IPS-18c (cell line): ENCODE results near the gene DCLRE1B.

Source experiments
- H3K4me3 ChIP-seq: 2 replicates; pipeline ENCODE4 v1.7.0; 2013; ENCODE audit warnings: low read depth, mild to moderate bottlenecking, low read length, moderate library complexity; ENCODE audit not compliant: insufficient read depth
- H3K9me3 ChIP-seq: one replicate; pipeline ENCODE4 v1.6.1; 2013; ENCODE audit warnings: mild to moderate bottlenecking, low read length, moderate library complexity; ENCODE audit not compliant: control insufficient read depth, insufficient read depth

DCLRE1B gene

GRCh38 chr1:113879739-113880038 is 25.4 kb upstream of the DCLRE1B start:
- no peak overlapping the region for H3K4me3 ChIP-seq

DNA sequence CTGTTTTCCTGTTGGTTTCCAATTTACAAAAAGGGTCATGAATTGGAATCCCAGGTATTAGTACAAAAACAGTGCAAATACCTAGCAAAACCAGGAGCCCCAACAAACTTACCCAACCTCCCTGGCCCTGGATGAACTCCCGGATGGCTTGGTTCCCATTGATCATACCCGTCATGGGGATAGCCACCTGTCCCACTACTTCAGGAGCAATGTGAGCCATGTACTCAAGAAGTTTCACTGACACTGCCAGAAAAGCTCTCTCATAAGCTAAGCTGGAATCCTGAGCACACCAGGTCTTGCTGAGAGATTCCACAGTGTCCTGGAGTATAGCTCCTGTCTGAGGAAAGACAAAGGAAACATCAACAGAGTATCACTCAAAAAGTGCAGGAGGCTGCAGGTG is 23.5 kb upstream of the DCLRE1B start:
- no peak overlapping the region for H3K4me3 ChIP-seq
- H3K9me3 ChIP-seq: no peaks in the 10 kb centered on the region

More at GRCh38 chr1:113879739-113880038, 25.4 kb upstream of the DCLRE1B start:
- H3K9me3 ChIP-seq: no peaks in the 10 kb centered on the region

DNA sequence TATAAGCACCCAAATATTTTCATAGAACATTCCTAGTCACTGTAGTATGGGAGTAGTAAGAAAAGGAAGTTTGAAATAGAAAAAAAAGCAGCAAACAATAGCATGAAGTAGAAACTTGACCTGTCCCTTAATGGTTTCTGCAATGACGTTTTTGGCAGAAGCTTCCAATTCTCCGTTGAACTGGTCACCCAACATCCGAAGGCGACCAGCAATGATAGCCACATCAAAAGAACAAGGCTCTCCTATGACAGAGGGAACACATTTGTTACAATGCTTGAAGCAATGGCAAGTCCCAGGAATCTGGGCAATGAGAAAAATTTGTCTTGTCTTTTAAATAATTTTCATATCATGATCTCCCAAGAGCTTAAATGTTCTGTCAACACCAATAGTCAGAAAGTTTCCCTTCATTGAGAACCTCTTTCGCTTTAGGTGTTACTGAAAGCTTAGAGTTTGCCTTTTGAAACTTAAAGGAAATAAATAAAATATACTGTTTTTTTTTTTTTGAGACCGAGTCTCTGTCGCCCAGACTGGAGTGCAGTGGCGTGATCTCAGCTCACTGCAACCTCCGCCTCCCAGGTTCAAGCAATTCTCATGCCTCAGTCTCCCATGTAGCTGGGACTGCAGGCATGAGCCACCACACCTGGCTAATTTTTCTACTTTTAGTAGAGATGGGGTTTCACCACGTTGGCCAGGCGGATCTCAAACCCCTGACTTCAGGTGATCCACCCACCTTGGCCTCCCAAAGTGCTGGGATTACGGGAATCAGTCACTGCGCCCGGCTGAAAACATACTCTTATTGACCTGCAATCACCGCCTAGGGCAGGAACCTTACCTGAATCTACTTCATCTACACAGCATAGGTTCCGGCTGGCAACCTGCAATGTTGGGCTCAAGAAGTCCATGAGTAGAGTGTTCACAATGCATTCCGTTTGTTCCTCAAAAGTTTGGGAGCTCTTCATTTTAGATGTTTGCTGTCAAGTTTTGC is 18.4 kb upstream of the DCLRE1B start:
- Histone ChIP-seq H3K4me3 (no peak overlapping the region), H3K9me3 (no peaks in the 10 kb centered on the region)

DNA sequence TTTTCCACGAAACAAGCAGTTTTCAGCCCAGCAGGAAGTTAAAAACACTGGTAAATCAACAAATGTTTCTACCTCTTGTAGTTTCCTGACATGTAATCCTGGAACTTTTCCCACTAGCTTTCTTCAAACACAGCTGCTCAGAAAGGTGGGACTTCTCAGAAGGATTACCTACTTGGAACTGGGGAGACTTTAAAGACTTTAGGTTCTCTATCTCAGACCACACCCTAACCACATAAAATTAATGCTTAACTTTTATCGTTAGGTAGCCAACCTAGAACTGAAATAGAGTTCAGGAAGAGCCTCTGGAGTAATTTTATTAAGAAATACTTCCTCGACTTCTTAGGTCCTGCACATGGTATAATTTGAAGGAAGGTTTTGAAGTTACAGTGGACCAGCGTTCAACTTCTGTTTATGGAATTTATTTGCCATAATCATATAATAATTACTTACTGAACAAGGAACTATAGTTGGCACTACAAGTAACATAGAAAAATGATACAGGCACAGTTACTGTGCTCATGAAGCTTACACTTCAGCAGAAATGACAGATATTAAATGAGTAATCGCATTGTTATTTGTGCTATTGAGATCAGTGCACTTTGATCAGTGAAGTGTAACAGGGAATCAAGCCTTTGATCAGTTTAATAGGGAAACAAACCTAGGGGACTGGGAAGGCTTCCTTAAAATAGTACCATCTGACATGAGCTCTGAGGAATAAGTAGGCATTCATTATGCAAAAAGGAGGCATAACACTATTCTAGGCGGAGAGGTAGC is 17.5 kb upstream of the DCLRE1B start, which contains the start of gene BCL2L15:
BCL2L15 (minus strand) TSS at position 180 of the 774 bp plus-strand sequence. CDS start 206 bp downstream, outside the sequence.
- H3K4me3 ChIP-seq: no peak within 1 kb of the TSS

GRCh38 chr1:113890816-113891215 is 14.3 kb upstream of the DCLRE1B start:
- no peak overlapping the region for H3K4me3 ChIP-seq

More for the DNA sequence above, 17.5 kb upstream of the DCLRE1B start, which contains the start of gene BCL2L15:
- no peaks in the 10 kb centered on the region for H3K9me3 ChIP-seq

DNA sequence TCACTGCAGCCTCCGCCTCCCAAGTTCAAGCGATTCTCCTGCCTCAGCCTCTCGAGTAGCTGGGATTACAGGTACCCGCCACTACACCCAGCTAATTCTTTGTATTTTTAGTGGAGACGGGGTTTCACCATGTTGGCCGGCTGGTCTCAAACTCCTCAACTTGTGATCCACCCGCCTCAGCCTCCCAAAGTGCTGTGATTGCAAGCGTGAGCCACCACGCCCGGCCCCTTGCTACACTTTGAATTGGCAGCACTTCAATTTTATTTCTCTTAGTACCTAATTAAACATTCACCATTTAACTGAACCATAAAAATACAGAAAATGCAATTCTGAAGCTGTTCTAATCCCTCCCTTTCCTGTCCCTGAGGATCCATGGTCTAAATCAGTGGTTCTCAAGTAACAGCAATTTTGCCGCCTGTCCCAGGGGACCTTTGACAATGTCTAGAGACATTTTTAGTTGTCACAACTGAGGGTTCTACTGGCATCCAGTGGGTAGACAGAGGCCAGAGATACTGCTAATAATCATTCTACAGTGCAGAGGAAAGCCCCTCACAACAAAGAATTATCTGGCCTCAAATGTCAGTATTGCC is 13.4 kb upstream of the DCLRE1B start:
- Histone ChIP-seq H3K9me3 (no peaks in the 10 kb centered on the region), H3K4me3 (no peak overlapping the region)

More at GRCh38 chr1:113890816-113891215, 14.3 kb upstream of the DCLRE1B start:
- no peaks in the 10 kb centered on the region for H3K9me3 ChIP-seq

DNA sequence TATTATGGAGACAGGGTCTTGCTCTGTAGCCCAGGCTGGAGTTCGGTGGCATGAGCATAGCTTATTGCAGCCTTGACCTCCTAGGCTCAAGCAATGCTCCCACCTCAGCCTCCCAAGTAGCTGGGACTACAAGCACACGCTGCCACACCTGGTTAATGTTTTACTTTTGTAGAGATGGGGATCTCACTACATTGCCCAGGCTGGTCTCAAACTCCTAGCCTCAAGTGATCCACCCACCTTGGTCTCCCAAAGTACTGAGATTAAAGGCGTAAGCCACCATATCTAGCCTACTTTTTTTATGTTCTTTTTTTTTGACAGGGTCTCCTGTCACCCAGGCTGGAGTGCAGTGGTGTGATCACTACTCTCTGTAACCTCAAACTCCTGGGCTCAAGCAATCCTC is 11.9 kb upstream of the DCLRE1B start:
- no peak overlapping the region for H3K4me3 ChIP-seq
- H3K9me3 ChIP-seq: no peaks in the 10 kb centered on the region

GRCh38 chr1:113895098-113895497 is 10.0 kb upstream of the DCLRE1B start:
- H3K4me3 ChIP-seq: no peak overlapping the region
- no peaks in the 10 kb centered on the region for H3K9me3 ChIP-seq

DNA sequence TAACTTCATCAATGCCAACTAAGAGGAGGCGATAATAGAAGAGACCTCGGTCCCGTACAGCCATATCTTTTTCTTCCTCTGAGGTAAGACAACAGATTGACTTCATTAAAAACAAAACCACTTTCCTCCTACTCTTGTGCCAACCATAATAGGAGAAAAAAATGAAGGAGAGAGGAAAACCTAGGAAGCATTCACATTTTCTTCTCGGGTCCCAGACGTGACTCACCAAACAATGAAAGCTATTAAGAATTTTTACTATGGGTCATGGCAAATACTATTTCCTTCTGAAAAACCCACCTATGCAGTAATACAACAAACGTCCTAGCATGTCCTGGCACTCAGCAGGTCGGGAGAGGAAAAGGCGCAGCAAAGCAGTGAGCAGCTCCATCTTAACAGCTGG is 9.2 kb upstream of the DCLRE1B start:
- H3K9me3 ChIP-seq: no peaks in the 10 kb centered on the region
- no peak overlapping the region for H3K4me3 ChIP-seq

- Histone ChIP-seq H3K4me3 (no peak overlapping the region), H3K9me3 (no peaks in the 10 kb centered on the region)
Observed at GRCh38 chr1:113898241-113898814, 6.8 kb upstream of the DCLRE1B start.

GRCh38 chr1:113899111-113899510 is 6.0 kb upstream of the DCLRE1B start:
- Histone ChIP-seq H3K4me3 (no peak overlapping the region), H3K9me3 (no peaks in the 10 kb centered on the region)

DNA sequence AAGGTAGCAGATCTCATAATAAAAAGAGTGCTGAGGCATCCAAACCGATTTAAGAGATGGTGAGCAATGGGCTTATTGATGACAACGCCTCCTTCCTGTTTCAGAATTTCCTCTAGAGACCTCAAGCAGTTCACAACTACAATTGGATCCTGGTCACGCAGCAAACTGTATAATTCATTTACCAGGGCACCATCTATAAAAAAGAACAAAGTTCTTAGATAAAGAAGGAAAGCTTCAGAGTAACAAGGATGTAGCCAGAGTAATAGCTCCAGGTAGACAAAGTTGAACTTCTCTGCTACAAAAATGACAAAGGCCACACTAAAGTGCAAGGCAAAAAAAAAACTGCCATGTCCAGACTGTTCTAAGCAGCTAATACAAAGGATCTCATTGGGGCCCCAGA is 3.9 kb upstream of the DCLRE1B start:
- no peaks in the 10 kb centered on the region for H3K9me3 ChIP-seq
- H3K4me3 ChIP-seq: no peak overlapping the region

DNA sequence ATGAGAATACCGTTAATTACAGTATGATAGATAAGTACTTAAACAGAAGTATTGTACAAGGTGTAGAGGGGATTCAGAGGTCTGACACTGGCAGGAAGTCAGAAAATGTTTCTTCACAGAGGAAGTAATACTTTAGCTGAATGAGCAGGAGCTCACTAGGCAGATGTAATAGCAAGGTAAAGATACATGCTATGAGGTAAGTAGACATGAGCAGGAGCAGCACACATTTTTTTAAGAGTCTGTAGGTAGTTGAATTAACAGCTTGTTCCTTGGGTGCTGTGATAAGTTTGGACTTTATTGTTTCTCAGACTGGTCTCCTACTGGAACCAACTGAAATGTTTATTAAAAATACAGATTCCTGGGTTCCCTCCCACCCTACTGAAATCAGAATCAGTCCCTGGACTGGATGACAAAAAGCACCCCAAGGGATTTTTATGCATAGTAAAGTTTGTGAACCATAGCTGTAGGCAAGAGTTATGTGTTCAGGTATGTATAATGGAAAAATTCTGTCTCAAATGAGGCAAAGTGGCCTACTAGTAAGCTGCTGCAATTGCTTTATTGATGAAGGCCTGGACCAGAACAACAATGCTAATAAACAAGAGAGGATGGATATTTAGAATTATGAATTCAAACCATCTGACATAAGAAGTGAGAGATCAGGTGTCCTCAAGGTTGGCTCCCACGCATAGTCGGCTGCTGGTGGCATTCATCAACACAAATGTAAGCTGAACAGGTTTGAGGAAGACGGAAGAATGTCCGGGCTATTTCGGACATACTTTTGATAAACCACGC is 1.4 kb upstream of the DCLRE1B start:
- H3K4me3 ChIP-seq: peak overlapping the region; percentile 100
- no peaks in the 10 kb centered on the region for H3K9me3 ChIP-seq

DNA sequence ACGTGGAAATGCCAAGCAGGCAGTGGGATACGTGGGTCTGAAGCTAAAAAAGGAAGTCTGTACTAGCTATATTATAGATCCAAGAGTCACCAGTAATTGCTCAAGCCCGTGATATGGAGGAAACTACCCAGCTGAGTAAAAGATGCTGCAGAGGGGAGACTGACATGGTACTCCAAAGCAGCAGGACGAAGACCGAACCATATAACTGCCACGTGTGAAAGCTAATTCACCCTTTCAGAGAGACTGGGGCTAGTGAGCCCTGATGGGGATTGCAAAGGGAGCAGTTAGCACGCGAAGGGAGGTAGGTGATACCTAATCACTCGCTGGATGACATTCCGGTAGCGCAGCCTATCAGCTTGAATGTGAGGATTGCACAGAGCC is 843 bp upstream of the DCLRE1B start:
- H3K9me3 ChIP-seq: no peaks in the 10 kb centered on the region
- peak overlapping the region; percentile 100 for H3K4me3 ChIP-seq

GRCh38 chr1:113905435-113905861 is 322 bp downstream of the DCLRE1B start:
- Histone ChIP-seq H3K9me3 (no peaks in the 10 kb centered on the region), H3K4me3 (peak overlapping the region; percentile 100)

GRCh38 chr1:113912594-113913311 is 7.6 kb downstream of the DCLRE1B start:
- no peaks in the 10 kb centered on the region for H3K9me3 ChIP-seq
- no peak overlapping the region for H3K4me3 ChIP-seq
